Measurements from ENCODE around the gene TUBAL3.

The TUBAL3 gene

DNA sequence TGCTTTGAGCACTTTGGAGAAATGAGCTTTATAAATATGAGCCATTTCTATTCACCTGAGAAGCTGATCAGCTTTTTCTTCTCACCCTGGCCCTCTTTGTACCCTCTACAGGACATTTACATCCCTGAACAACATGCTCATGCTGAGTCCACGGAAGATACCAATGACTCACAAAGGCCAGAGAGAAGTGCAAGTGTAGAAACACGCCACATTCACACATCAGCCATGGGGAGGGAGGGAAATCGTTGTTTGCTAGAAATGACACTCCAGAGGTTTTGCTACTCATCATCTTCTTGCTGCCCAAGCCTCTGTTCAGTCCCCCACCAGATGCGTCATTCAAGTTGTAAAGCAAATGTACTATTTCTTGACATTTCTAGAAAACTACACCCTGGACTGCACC lies 42.7 kb downstream of the TUBAL3 start:
- Mint-ChIP-seq H3K4me1 (ENCODE audit: low read depth) (no peaks in the 10 kb centered on the region), H3K4me3 (no peak overlapping the region), H3K27me3 (peaks cover 5% of the 10 kb centered on the region), H3K36me3 (ENCODE audit: low read depth) (no peaks in the 10 kb centered on the region), H3K9me3 (no peaks in the 10 kb centered on the region), H3K27ac (no peak overlapping the region)
- intact Hi-C loops (cut with micrococcal nuclease), result no loop called here

GRCh38 chr10:5360318-5360915 lies 44.2 kb downstream of the TUBAL3 start:
- no peaks in the 10 kb centered on the region for H3K36me3 Mint-ChIP-seq (ENCODE audit: low read depth)
- H3K9me3 Mint-ChIP-seq, result no peaks in the 10 kb centered on the region
- peaks cover 5% of the 10 kb centered on the region for H3K4me1 Mint-ChIP-seq (ENCODE audit: low read depth)
- no peak overlapping the region for H3K4me3 Mint-ChIP-seq
- peaks cover 5% of the 10 kb centered on the region for H3K27me3 Mint-ChIP-seq
- H3K27ac Mint-ChIP-seq, result no peak overlapping the region
- intact Hi-C loops (cut with micrococcal nuclease), result no loop called here

DNA sequence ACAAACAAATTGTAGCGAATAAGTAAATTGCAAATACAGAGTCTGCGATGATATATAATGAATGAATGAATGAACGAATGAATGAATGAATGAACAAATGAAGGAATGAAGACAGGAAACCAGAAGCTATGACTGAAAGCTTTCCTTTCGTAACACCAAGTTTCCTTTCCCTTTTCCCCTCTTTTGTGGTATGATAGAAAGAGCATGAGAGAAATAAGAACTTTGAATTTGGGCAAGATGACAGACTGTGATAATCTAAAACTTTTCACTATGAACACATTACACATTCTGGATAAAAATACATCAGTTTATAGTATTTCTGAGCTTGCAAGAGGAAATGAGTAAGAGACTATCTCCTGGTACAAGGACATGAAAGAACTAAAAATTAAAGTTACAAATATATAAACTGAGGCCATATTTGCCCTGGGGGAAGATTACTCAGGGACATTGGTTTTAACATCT lies 48.3 kb downstream of the TUBAL3 start:
- H3K27ac Mint-ChIP-seq, result no peak overlapping the region
- H3K9me3 Mint-ChIP-seq, result no peaks in the 10 kb centered on the region
- intact Hi-C loops (cut with micrococcal nuclease), result no loop called here
- H3K4me3 Mint-ChIP-seq, result no peak overlapping the region
- peaks cover 5% of the 10 kb centered on the region for H3K4me1 Mint-ChIP-seq (ENCODE audit: low read depth)
- peaks cover 3% of the 10 kb centered on the region for H3K27me3 Mint-ChIP-seq
- no peaks in the 10 kb centered on the region for H3K36me3 Mint-ChIP-seq (ENCODE audit: low read depth)

DNA sequence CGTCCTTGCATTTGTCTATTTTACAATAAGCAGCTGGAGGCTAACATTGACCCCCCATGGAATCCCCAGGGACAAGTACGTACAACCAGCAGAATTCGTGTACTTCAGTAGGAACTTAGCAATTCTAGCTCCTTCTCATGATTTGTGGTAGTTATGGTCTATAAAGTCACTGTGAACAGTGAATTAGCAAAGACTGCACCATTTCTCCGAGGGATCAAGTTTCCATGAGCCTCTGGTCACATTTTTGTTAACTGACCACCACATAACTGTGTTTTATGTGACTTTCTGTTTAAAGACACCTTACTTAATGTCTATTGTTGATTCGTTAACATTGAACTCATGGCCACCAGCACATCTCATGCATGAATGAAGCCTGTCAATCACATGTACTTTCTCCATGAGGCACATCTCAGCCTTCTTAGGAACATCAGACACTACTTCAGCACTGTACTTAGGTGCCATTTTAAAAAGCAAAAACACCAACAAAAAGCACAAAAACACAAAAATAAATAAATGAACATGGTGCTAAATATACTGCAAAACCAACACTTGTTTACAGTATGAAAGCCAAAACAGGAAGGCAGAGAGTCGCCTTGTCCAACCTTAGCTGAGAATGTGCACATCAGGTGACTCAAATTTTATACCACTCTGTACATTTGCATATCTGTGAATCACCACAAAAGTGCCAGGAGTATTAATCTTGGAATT lies 48.9 kb downstream of the TUBAL3 start:
- Mint-ChIP-seq H3K9me3 (no peaks in the 10 kb centered on the region), H3K4me1 (ENCODE audit: low read depth) (peaks cover 5% of the 10 kb centered on the region), H3K27me3 (peaks cover 2% of the 10 kb centered on the region), H3K36me3 (ENCODE audit: low read depth) (no peaks in the 10 kb centered on the region), H3K27ac (no peak overlapping the region), H3K4me3 (no peak overlapping the region)
- intact Hi-C loops (cut with micrococcal nuclease), result no loop called here

DNA sequence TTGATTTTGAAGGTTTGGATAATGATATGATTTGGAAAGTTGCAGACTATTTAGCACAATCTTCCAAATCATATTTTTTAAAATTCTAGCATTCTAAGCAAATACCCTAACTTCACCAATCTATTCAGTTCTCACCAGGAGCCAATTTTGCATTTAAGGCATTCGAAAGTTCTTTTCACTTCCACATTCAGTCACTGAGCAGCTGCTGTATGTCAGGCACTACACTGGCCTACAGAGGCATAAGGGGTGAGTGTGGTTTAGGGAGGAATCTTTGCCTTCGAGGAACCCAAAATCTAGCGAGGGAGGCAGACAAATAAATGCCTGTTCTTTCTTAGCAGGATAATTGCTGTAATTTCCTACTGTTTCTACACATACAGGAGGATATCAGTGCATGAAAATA lies 50.6 kb downstream of the TUBAL3 start:
- peaks cover 5% of the 10 kb centered on the region for H3K4me1 Mint-ChIP-seq (ENCODE audit: low read depth)
- H3K9me3 Mint-ChIP-seq, result no peaks in the 10 kb centered on the region
- H3K27me3 Mint-ChIP-seq, result no peaks in the 10 kb centered on the region
- no peaks in the 10 kb centered on the region for H3K36me3 Mint-ChIP-seq (ENCODE audit: low read depth)
- H3K27ac Mint-ChIP-seq, result no peak overlapping the region
- H3K4me3 Mint-ChIP-seq, result no peak overlapping the region
- intact Hi-C loops (cut with micrococcal nuclease), result no loop called here

GRCh38 chr10:5349362-5349761 lies 55.3 kb downstream of the TUBAL3 start:
- H3K4me1 Mint-ChIP-seq (ENCODE audit: low read depth), result no peaks in the 10 kb centered on the region
- intact Hi-C loops (cut with micrococcal nuclease), result no loop called here
- H3K27ac Mint-ChIP-seq, result no peak overlapping the region
- no peaks in the 10 kb centered on the region for H3K9me3 Mint-ChIP-seq
- no peaks in the 10 kb centered on the region for H3K27me3 Mint-ChIP-seq
- no peaks in the 10 kb centered on the region for H3K36me3 Mint-ChIP-seq (ENCODE audit: low read depth)
- H3K4me3 Mint-ChIP-seq, result no peak overlapping the region

DNA sequence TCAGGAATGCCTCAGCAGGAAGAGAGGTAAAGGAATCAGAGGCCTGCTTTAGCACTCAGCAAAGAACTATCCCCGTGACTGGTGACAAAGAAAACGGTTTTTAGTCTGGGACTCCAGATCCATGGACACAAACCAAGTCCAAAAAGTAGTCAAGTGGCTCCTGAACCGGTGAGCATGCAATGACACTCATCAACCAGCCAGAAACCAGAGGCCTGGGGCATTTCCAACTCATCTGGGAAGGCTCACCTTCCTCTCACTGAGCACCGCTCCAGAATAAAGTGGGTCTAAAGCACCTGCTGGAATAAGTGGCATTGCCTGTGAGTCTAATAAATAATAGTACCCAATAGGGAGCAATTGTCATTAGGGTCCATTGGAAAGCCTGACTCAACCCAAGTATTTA lies 57.7 kb downstream of the TUBAL3 start:
- Mint-ChIP-seq H3K4me3 (no peak overlapping the region), H3K4me1 (ENCODE audit: low read depth) (no peaks in the 10 kb centered on the region), H3K9me3 (no peaks in the 10 kb centered on the region), H3K36me3 (ENCODE audit: low read depth) (no peaks in the 10 kb centered on the region), H3K27ac (no peak overlapping the region), H3K27me3 (no peaks in the 10 kb centered on the region)
- intact Hi-C loops (cut with micrococcal nuclease), result no loop called here

- H3K9me3 Mint-ChIP-seq, result no peaks in the 10 kb centered on the region
- no peak overlapping the region for H3K4me3 Mint-ChIP-seq
- H3K4me1 Mint-ChIP-seq (ENCODE audit: low read depth), result no peaks in the 10 kb centered on the region
- H3K36me3 Mint-ChIP-seq (ENCODE audit: low read depth), result no peaks in the 10 kb centered on the region
- no peak overlapping the region for H3K27ac Mint-ChIP-seq
- intact Hi-C loops (cut with micrococcal nuclease), result no loop called here
- H3K27me3 Mint-ChIP-seq, result no peaks in the 10 kb centered on the region
Observed at GRCh38 chr10:5344746-5345145, 59.9 kb downstream of the TUBAL3 start.

- no peaks in the 10 kb centered on the region for H3K36me3 Mint-ChIP-seq (ENCODE audit: low read depth)
- intact Hi-C loops (cut with micrococcal nuclease), result no loop called here
- H3K9me3 Mint-ChIP-seq, result no peaks in the 10 kb centered on the region
- no peak overlapping the region for H3K27ac Mint-ChIP-seq
- no peaks in the 10 kb centered on the region for H3K27me3 Mint-ChIP-seq
- no peaks in the 10 kb centered on the region for H3K4me1 Mint-ChIP-seq (ENCODE audit: low read depth)
- H3K4me3 Mint-ChIP-seq, result no peak overlapping the region
Observed at GRCh38 chr10:5343979-5344378, 60.6 kb downstream of the TUBAL3 start.

- no peaks in the 10 kb centered on the region for H3K27me3 Mint-ChIP-seq
- no peak overlapping the region for H3K4me3 Mint-ChIP-seq
- no peaks in the 10 kb centered on the region for H3K36me3 Mint-ChIP-seq (ENCODE audit: low read depth)
- no peaks in the 10 kb centered on the region for H3K4me1 Mint-ChIP-seq (ENCODE audit: low read depth)
- intact Hi-C loops (cut with micrococcal nuclease), result no loop called here
- H3K27ac Mint-ChIP-seq, result no peak overlapping the region
- H3K9me3 Mint-ChIP-seq, result no peaks in the 10 kb centered on the region
Observed at GRCh38 chr10:5343561-5343960, 61.1 kb downstream of the TUBAL3 start.
